GM23248 (cell line): Measurements from ENCODE around the gene POLG2. TPM values are rescaled to one million over a fixed set of nuclear protein-coding genes. Genes with fewer than 3 reads are reported as not detected.

Experiments
- DNase-seq: peaks from one replicate; pipeline ENCODE4 v3.0.0-alpha.2; 2015
- H2AFZ ChIP-seq: fragments of 200-600 bp; sonication (generic); 2 replicates; pipeline ENCODE4 v1.6.1; 2016; ENCODE audit warnings: antibody characterized with exemption
- H3F3A ChIP-seq: fragments of 200-600 bp; sonication (generic); 2 replicates; pipeline ENCODE4 v1.6.1; 2016; ENCODE audit warnings: mild to moderate bottlenecking, antibody characterized with exemption, mixed run types; ENCODE audit not compliant: insufficient read depth
- H3K27ac ChIP-seq: fragments of 200-600 bp; sonication (generic); 2 replicates; pipeline ENCODE4 v1.5.1; 2016; ENCODE audit warnings: mild to moderate bottlenecking
- H3K27me3 ChIP-seq: fragments of 200-600 bp; sonication (generic); replicated peaks from 2 replicates; pipeline ENCODE4 v1.6.1; 2016; ENCODE audit warnings: mild to moderate bottlenecking; ENCODE audit not compliant: insufficient read depth
- H3K36me3 ChIP-seq: fragments of 200-600 bp; sonication (generic); 2 replicates; pipeline ENCODE4 v1.6.1; 2016; ENCODE audit warnings: low read depth, mild to moderate bottlenecking
- H3K4me1 ChIP-seq: fragments of 200-600 bp; sonication (generic); 2 replicates; pipeline ENCODE4 v1.6.1; 2016; ENCODE audit warnings: mild to moderate bottlenecking; ENCODE audit not compliant: insufficient read depth
- H3K4me2 ChIP-seq: fragments of 200-600 bp; sonication (generic); one replicate; pipeline ENCODE4 v1.6.1; 2016; ENCODE audit warnings: mild to moderate bottlenecking; ENCODE audit not compliant: unreplicated experiment
- H3K4me3 ChIP-seq: fragments of 200-600 bp; sonication (generic); 2 replicates; pipeline ENCODE4 v1.5.1; 2016; ENCODE audit warnings: mild to moderate bottlenecking
- H3K79me2 ChIP-seq: fragments of 200-600 bp; sonication (generic); 2 replicates; pipeline ENCODE4 v1.6.1; 2016; ENCODE audit warnings: mild to moderate bottlenecking; ENCODE audit not compliant: insufficient read depth
- H3K9ac ChIP-seq: fragments of 200-600 bp; sonication (generic); 2 replicates; pipeline ENCODE4 v1.6.1; 2016; ENCODE audit warnings: mild to moderate bottlenecking
- H3K9me2 ChIP-seq: fragments of 200-600 bp; sonication (generic); 2 replicates; pipeline ENCODE4 v1.6.1; 2016; ENCODE audit warnings: mixed run types, mild to moderate bottlenecking, moderate library complexity; ENCODE audit not compliant: insufficient read depth
- H3K9me3 ChIP-seq: fragments of 200-600 bp; sonication (generic); one replicate; pipeline ENCODE4 v1.6.1; 2017; ENCODE audit warnings: low read depth
- H4K20me1 ChIP-seq: fragments of 200-600 bp; sonication (generic); 2 replicates; pipeline ENCODE4 v1.6.0; 2016; ENCODE audit not compliant: insufficient read depth
- EZH2 ChIP-seq: fragments of 200-600 bp; sonication (generic); IDR thresholded peaks from 2 replicates; pipeline ENCODE4 v1.6.1; 2018; ENCODE audit warnings: antibody characterized with exemption, mild to moderate bottlenecking; ENCODE audit not compliant: insufficient read depth, poor library complexity, severe bottlenecking
- EZH2phosphoT487 ChIP-seq: fragments of 200-600 bp; sonication (generic); IDR thresholded peaks from 2 replicates; pipeline ENCODE4 v1.6.1; 2018; ENCODE audit warnings: antibody characterized with exemption, moderate library complexity, mild to moderate bottlenecking, low read depth; ENCODE audit not compliant: insufficient read depth
- WGBS, 2 experiments: methylation state at CpG; one replicate each; pipeline ENCODE4 v1.1.6; 2015 to 2017; ENCODE audit warnings: low lambda C conversion rate in 2 of 2, low coverage in 1 of 2; ENCODE audit errors: missing lambda C conversion rate in 2 of 2; 5-methylcytosine and 5-hydroxymethylcytosine counted together
- in situ Hi-C: fragments of 300-500 bp; cut with MboI; formaldehyde crosslinking; loops from 2 replicates; pipeline ENCODE4 v1.15.0; 2020
- polyA plus RNA-seq: library from polyadenylated mRNA; unstranded; fragments of >200 nt; fragmentation: Nextera tagmentation; extraction: Ambion mirVana; gene quantifications from 2 replicates; pipeline ENCODE4 v1.2.1, GENCODE V29; 2016
- total RNA-seq: library from RNA; depleted of rRNA; stranded (reverse); fragments of >200 nt; shearing (Covaris generic); gene quantifications from 2 replicates; pipeline ENCODE4 v1.2.3, GENCODE V29; 2014

The POLG2 gene
- total and polyA plus RNA-seq, 2 experiments from 2014 or later, result 3.4 to 8.6 TPM

GRCh38 chr17:64537488-64537887, 40.6 kb upstream of the POLG2 start:
- 92 to 95% methylated on average over 3 to 5 of the region's 5 CpGs for WGBS, 2 experiments
- H3K27ac ChIP-seq, result 0 out of 2 replicates have a peak overlapping the region, but pooled peaks have one; percentile 31
- TF ChIP-seq EZH2 (no peak), EZH2phosphoT487 (no peak)

DNA sequence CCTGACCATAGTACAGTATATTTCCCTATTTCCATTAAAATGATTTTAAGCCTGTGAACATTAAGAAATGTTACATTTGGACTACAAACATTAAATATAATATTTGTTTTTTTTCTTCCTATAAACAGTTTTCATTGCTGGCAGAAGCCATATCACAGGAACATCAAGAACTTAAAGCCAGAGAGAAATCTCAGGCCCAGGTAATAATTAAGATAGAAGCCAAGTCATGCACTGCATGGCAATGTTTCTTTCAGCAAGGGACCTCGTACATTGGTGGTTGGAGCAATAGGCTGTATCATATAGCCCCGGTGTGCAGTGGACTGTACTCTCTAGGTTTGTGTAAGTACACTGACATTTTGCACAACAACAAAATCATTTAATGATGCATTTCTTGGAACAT, 40.1 kb upstream of the POLG2 start:
- H3K4me2 ChIP-seq, result no peak overlapping the region
- no peak overlapping the region for H3K9ac ChIP-seq
- no peak for TF ChIP-seq EZH2phosphoT487
- no peak for TF ChIP-seq EZH2
- peaks cover 91% of the 10 kb centered on the region for H3K36me3 ChIP-seq
- no peaks in the 10 kb centered on the region for H3K27me3 ChIP-seq
- no peaks in the 10 kb centered on the region for H3K4me1 ChIP-seq
- no peak overlapping the region for H2AFZ ChIP-seq
- H3K9me3 ChIP-seq, result no peaks in the 10 kb centered on the region
- peaks cover 98% of the 10 kb centered on the region for H3F3A ChIP-seq
- in situ Hi-C loops, result no loop called here
- 91 to 98% methylated on average over 2 of the region's 2 CpGs for WGBS, 2 experiments
- H4K20me1 ChIP-seq, result no peaks in the 10 kb centered on the region
- H3K27ac ChIP-seq, result 0 out of 2 replicates have a peak overlapping the region, but pooled peaks have one; percentile 31
- H3K4me3 ChIP-seq, result no peak overlapping the region
- DNase-seq, result no peak
- H3K79me2 ChIP-seq, result peaks cover 48% of the 10 kb centered on the region
- H3K9me2 ChIP-seq, result no peaks in the 10 kb centered on the region

More at GRCh38 chr17:64537488-64537887, 40.6 kb upstream of the POLG2 start:
- Histone ChIP-seq H3K9me3 (no peaks in the 10 kb centered on the region), H3K79me2 (peaks cover 54% of the 10 kb centered on the region), H3K4me3 (no peak overlapping the region), H3K27me3 (no peaks in the 10 kb centered on the region), H2AFZ (no peak overlapping the region), H3K9ac (no peak overlapping the region), H3K9me2 (no peaks in the 10 kb centered on the region), H3K4me2 (no peak overlapping the region), H3F3A (peaks cover 98% of the 10 kb centered on the region), H3K4me1 (no peaks in the 10 kb centered on the region), H4K20me1 (no peaks in the 10 kb centered on the region), H3K36me3 (peaks cover 91% of the 10 kb centered on the region)
- DNase-seq, result no peak
- in situ Hi-C loops, result no loop called here

DNA sequence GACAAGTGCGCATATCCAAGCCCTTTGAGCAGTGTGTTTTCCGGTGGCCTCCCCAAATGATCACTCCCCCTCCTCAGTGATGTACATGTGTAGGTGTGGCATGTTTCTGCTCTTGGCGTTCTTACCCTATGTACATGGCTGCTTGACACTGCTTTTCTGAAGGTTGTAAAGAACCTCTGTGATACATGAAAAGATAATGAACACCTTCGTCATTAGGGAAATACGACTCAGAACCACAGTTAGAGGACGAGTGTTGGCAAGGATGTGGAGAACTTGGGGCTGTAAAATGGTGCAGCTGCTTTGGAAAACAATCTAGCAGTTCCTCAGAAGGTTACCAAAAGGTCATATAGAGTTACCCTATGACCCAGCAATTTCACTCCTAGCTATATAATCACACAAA, 38.5 kb upstream of the POLG2 start:
- WGBS, 2 experiments, result 79 to 85% methylated on average over 6 of the region's 6 CpGs
- in situ Hi-C loops, result no loop called here
- H3K4me2 ChIP-seq, result no peak overlapping the region
- DNase-seq, result no peak
- no peaks in the 10 kb centered on the region for H3K9me3 ChIP-seq
- no peak overlapping the region for H3K9ac ChIP-seq
- no peak overlapping the region for H3K4me3 ChIP-seq
- H3K79me2 ChIP-seq, result peaks cover 36% of the 10 kb centered on the region
- H3K27ac ChIP-seq, result peak overlapping the region; percentile 31
- peaks cover 94% of the 10 kb centered on the region for H3K36me3 ChIP-seq
- no peaks in the 10 kb centered on the region for H3K4me1 ChIP-seq
- no peak overlapping the region for H2AFZ ChIP-seq
- TF ChIP-seq EZH2, result no peak
- no peak for TF ChIP-seq EZH2phosphoT487
- H3K27me3 ChIP-seq, result no peaks in the 10 kb centered on the region
- H4K20me1 ChIP-seq, result no peaks in the 10 kb centered on the region
- no peaks in the 10 kb centered on the region for H3K9me2 ChIP-seq
- peaks cover 100% of the 10 kb centered on the region for H3F3A ChIP-seq

- Histone ChIP-seq H3K4me3 (no peak overlapping the region), H3K9ac (no peak overlapping the region), H3K36me3 (peaks cover 92% of the 10 kb centered on the region), H3K27ac (0 out of 2 replicates have a peak overlapping the region, but pooled peaks have one; percentile 20), H3K79me2 (peaks cover 24% of the 10 kb centered on the region), H3K9me2 (no peaks in the 10 kb centered on the region), H3K4me2 (no peak overlapping the region), H3K4me1 (no peaks in the 10 kb centered on the region), H3K27me3 (no peaks in the 10 kb centered on the region), H2AFZ (no peak overlapping the region), H4K20me1 (no peaks in the 10 kb centered on the region), H3K9me3 (no peaks in the 10 kb centered on the region), H3F3A (peaks cover 100% of the 10 kb centered on the region)
- WGBS, 2 experiments, result 94 to 96% methylated on average over 3 of the region's 3 CpGs
- in situ Hi-C loops, result no loop called here
- no peak for TF ChIP-seq EZH2phosphoT487
- TF ChIP-seq EZH2, result no peak
- DNase-seq, result peak; percentile 42
Measured at GRCh38 chr17:64534187-64534586, 37.3 kb upstream of the POLG2 start.
